ENCODE measurements around the gene ARID3B. TPM values are rescaled to one million over a fixed set of nuclear protein-coding genes. Genes with fewer than 3 reads are reported as not detected.
A peak's percentile ranks its signal among the peaks of the same experiment; 100 is the strongest.

Gene ARID3B
- total and polyA plus RNA-seq, 2 of the 4 experiments (the other 2 are of a cell fraction) = 2.5 to 5.0 TPM

- Histone ChIP-seq H2BK20ac (ENCODE audit: low read depth, low read length) (0 out of 2 replicates have a peak overlapping the region, but pooled peaks have one; percentile 16), H4K5ac (ENCODE audit: low read depth, low read length) (no peak overlapping the region), H2BK120ac (ENCODE audit: low read depth, low read length) (no peak overlapping the region), H2BK15ac (ENCODE audit: low read depth, low read length) (no peak overlapping the region), H3K18ac (ENCODE audit: low read depth, low read length) (no peak overlapping the region), H3K9ac (ENCODE audit: low read depth, low read length) (no peak overlapping the region), H3K27ac (ENCODE audit: insufficient read depth, low read length) (no peak overlapping the region), H2BK5ac (ENCODE audit: low read depth, low read length, poor library complexity, severe bottlenecking) (no peak overlapping the region), H3K4ac (ENCODE audit: low read depth, low read length) (no peak overlapping the region), H3K9me3 (ENCODE audit: control insufficient read depth, insufficient read depth, low read length) (no peaks in the 10 kb centered on the region), H3K36me3 (ENCODE audit: control insufficient read depth, insufficient read depth, low read length) (no peaks in the 10 kb centered on the region), H4K20me1 (ENCODE audit: insufficient read depth, low read length) (no peaks in the 10 kb centered on the region), H2AK9ac (replicated peaks; ENCODE audit: low read depth, low read length, poor library complexity) (no peak overlapping the region), H3K23ac (ENCODE audit: low read depth, low read length) (no peak overlapping the region), H4K8ac (ENCODE audit: low read depth in 2 of 2, low read length in 2 of 2) (no peak overlapping the region), H3K56ac (ENCODE audit: extremely low read depth, insufficient read depth, low read length) (no peak overlapping the region), H3K9me1 (ENCODE audit: insufficient read depth, low read length) (peaks cover 4% of the 10 kb centered on the region; the same call in 1 of the 2 replicates), H3K79me1 (ENCODE audit: low read depth in 1 of 2, low read length in 2 of 2) (no peaks in the 10 kb centered on the region; a peak in 1 of 4 replicates), H3K4me2 (ENCODE audit: low read depth, low read length) (no peak overlapping the region), H4K91ac (ENCODE audit: insufficient read depth, low read depth, low read length) (no peak overlapping the region), H2AK5ac (ENCODE audit: low read depth, low read length) (no peak overlapping the region), H3K27me3 (ENCODE audit: control insufficient read depth, insufficient read depth, low read length) (no peaks in the 10 kb centered on the region), H3K4me1 (ENCODE audit: control insufficient read depth, insufficient read depth, low read length) (peaks cover 7% of the 10 kb centered on the region; the same call in 1 of the 2 replicates), H3K4me3 (ENCODE audit: insufficient read depth, low read depth, low read length) (no peak overlapping the region), H3K14ac (replicated peaks; ENCODE audit: low read depth, low read length) (no peak overlapping the region), H2AFZ (replicated peaks; ENCODE audit: low read length, poor library complexity) (no peak overlapping the region)
- DNase-seq (peak; percentile 40), ATAC-seq (ENCODE audit: low read depth) (no peak)
- dilution Hi-C loops (cut with HindIII; ENCODE audit: low sequenced_read_pairs, unreplicated experiment) (no loop called here), intact Hi-C loops (cut with micrococcal nuclease) (no loop called here), in situ Hi-C loops (cut with MboI; ENCODE audit: low sequenced_read_pairs) (no loop called here)
- ChIA-PET CTCF (no interaction called here), POLR2A (ENCODE audit: unreplicated experiment) (interaction anchor here (0.6 kb wide), 1 partner anchor 18 kb away, joined by 3 read pairs; no protein-coding TSS in a partner anchor)
- TF ChIP-seq FOS (IDR thresholded peaks at IDR 0.05; ENCODE audit: low read depth, low read length) (0 out of 2 replicates have a peak, but pooled peaks have one; percentile 4), RAD21 (IDR thresholded peaks at IDR 0.05; ENCODE audit: low read length) (no peak)
- BruUV-seq (replicated peaks) = no TSS peak
Measured at GRCh38 chr15:74523982-74524381, 17.0 kb upstream of the ARID3B start.

All from IMR-90 (cell line).